Cardiac fibroblast (primary cell): ENCODE measurements around the gene KRT6C.

Experiments
- DNase-seq, 2 donors: peaks; one replicate each; pipeline versions ENCODE4 v3.0.0 to v3.0.0-alpha.2; 2010; ENCODE audit warnings: low read depth in 2 of 2
- H3K4me3 ChIP-seq, 2 donors: replicated peaks in 1 of 2; 1 replicate in 1 of 2; 2 replicates in 1 of 2; pipeline ENCODE4 v1.5.1; 2011; ENCODE audit warnings: low read depth in 2 of 2, low read length in 2 of 2, mild to moderate bottlenecking in 2 of 2, moderate library complexity in 1 of 2
- CTCF ChIP-seq: IDR thresholded peaks from one replicate; pipeline ENCODE4 v1.5.1; 2011; ENCODE audit warnings: low read depth, mild to moderate bottlenecking, low read length, inconsistent platforms

Gene KRT6C

GRCh38 chr12:52444647-52445595 is 28.7 kb downstream of the KRT6C start:
- no peak overlapping the region for H3K4me3 ChIP-seq
- TF ChIP-seq CTCF = no peak
- no peak for DNase-seq

GRCh38 chr12:52443966-52444365 is 29.6 kb downstream of the KRT6C start:
- no peak overlapping the region for H3K4me3 ChIP-seq
- TF ChIP-seq CTCF = no peak
- DNase-seq = no peak

- peak; percentile 90 to 95 for DNase-seq
- TF ChIP-seq CTCF = peak; percentile 31
- H3K4me3 ChIP-seq = no peak overlapping the region
Measured at GRCh38 chr12:52442600-52443061, 31.0 kb downstream of the KRT6C start.

- no peak for TF ChIP-seq CTCF
- H3K4me3 ChIP-seq = no peak overlapping the region
- peak; percentile 59 to 82 for DNase-seq
Measured at GRCh38 chr12:52441320-52441911, 32.2 kb downstream of the KRT6C start.

- DNase-seq = peak; percentile 74 to 88
- no peak overlapping the region for H3K4me3 ChIP-seq
- TF ChIP-seq CTCF = no peak
Measured at GRCh38 chr12:52440821-52441319, 32.7 kb downstream of the KRT6C start.

- no peak for DNase-seq
- TF ChIP-seq CTCF = no peak
- no peak overlapping the region for H3K4me3 ChIP-seq
Measured at GRCh38 chr12:52439845-52440244, 33.8 kb downstream of the KRT6C start.
